Ovary (tissue), 3 donors: ENCODE data around the gene AFF1.

Experiments
- EP300 ChIP-seq: sonication (generic); formaldehyde crosslinking; IDR thresholded peaks from one replicate; pipeline ENCODE4 v1.6.1; 2017; ENCODE audit warnings: antibody characterized with exemption
- POLR2A ChIP-seq: fragments of 450-650 bp; IDR thresholded peaks from one replicate; pipeline ENCODE4 v1.6.1; 2017; ENCODE audit warnings: antibody characterized with exemption, mild to moderate bottlenecking, moderate library complexity
- TF ChIP-seq, protein P1 (sequence below), 3 donors: fragments of 450-650 bp in 2 of 3; fragments of 200-600 bp in 1 of 3; IDR thresholded peaks; one replicate each; pipeline versions ENCODE4 v1.5.1 to v1.8.0; 2016 to 2022; ENCODE audit warnings: antibody characterized with exemption in 3 of 3, mild to moderate bottlenecking in 1 of 3
- donor health status: DM: no; HTN: no; CAD: no.

DNA sequence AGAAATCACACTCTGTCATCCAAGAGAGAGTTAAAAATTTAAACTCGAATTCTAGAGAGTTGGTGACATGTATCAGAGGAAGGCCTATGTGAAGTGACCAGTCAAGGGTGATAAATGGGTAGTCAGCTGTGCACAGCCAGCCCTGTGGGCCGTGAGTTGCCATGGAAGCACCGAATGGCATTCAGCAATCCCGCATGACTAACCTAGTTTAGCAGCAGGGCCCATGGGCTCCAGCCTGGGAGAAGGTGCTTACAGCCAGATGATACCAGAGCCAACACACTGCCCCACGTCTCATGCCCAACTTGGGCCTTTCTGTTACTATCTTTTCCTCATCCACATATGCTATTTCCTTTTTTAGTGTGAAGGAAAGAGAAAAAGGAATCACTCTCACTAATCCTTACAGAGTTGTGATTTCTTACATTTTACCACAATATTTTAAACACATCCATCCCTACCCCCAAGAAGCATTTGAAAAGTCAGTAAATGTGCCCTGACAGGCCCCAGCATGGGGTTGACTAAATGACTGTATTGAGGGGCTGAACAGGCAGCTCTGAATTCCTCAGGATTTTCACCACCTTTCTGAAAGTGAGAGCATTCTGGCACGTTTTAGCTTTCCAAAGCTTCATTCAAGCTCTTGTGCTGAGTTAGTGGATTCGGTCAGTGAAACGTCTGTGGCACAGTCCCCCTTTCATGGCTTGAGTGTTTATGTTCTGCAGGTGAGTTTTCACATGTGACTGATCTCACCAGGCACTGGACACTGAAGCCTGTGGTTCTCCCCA lies 104.2 kb downstream of the AFF1 start:
- TF ChIP-seq, protein P1, sequence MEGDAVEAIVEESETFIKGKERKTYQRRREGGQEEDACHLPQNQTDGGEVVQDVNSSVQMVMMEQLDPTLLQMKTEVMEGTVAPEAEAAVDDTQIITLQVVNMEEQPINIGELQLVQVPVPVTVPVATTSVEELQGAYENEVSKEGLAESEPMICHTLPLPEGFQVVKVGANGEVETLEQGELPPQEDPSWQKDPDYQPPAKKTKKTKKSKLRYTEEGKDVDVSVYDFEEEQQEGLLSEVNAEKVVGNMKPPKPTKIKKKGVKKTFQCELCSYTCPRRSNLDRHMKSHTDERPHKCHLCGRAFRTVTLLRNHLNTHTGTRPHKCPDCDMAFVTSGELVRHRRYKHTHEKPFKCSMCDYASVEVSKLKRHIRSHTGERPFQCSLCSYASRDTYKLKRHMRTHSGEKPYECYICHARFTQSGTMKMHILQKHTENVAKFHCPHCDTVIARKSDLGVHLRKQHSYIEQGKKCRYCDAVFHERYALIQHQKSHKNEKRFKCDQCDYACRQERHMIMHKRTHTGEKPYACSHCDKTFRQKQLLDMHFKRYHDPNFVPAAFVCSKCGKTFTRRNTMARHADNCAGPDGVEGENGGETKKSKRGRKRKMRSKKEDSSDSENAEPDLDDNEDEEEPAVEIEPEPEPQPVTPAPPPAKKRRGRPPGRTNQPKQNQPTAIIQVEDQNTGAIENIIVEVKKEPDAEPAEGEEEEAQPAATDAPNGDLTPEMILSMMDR (IDR thresholded peaks at IDR 0.05), result no peak
- TF ChIP-seq POLR2A (no peak), EP300 (no peak)
